CD14-positive monocyte (primary cell): ENCODE measurements around the gene ZNF385B. TPM values are rescaled to one million over a fixed set of nuclear protein-coding genes. Genes with fewer than 3 reads are reported as not detected.

Experiments used
- DNase-seq, 3 donors: peaks; one replicate each; pipeline ENCODE4 v3.0.0-alpha.2; 2011 to 2022
- H2AFZ ChIP-seq: 2 replicates; pipeline ENCODE4 v1.6.0; 2012; ENCODE audit warnings: mild to moderate bottlenecking, low read depth, low read length, inconsistent platforms; ENCODE audit not compliant: insufficient read depth, poor library complexity, severe bottlenecking
- H3K27ac ChIP-seq, 2 donors: 1 replicate in 1 of 2; 2 replicates in 1 of 2; pipeline ENCODE4 v1.5.1; 2012 to 2013; ENCODE audit warnings: low read length in 2 of 2, control low read depth in 1 of 2, inconsistent platforms in 1 of 2, low read depth in 1 of 2, mild to moderate bottlenecking in 1 of 2
- H3K27me3 ChIP-seq, 2 donors: one replicate each; pipeline versions ENCODE4 v1.6.0 to v1.6.1; 2011 to 2013; ENCODE audit warnings: low read length in 2 of 2; ENCODE audit not compliant: control insufficient read depth in 2 of 2, insufficient read depth in 2 of 2
- H3K36me3 ChIP-seq, 2 donors: replicated peaks in 1 of 2; 1 replicate in 1 of 2; 2 replicates in 1 of 2; pipeline versions ENCODE4 v1.5.1 to v1.6.1; 2012 to 2013; ENCODE audit warnings: low read length in 2 of 2, control low read depth in 1 of 2, inconsistent platforms in 1 of 2, mild to moderate bottlenecking in 1 of 2; ENCODE audit not compliant: insufficient read depth in 2 of 2, control insufficient read depth in 1 of 2
- H3K4me1 ChIP-seq, 2 donors: 1 replicate in 1 of 2; 2 replicates in 1 of 2; pipeline versions ENCODE4 v1.5.1 to v1.6.1; 2012 to 2013; ENCODE audit warnings: low read length in 2 of 2, control low read depth in 1 of 2, inconsistent platforms in 1 of 2, mild to moderate bottlenecking in 1 of 2, moderate library complexity in 1 of 2; ENCODE audit not compliant: insufficient read depth in 2 of 2, control insufficient read depth in 1 of 2
- H3K4me2 ChIP-seq: replicated peaks from 2 replicates; pipeline ENCODE3; 2012; ENCODE audit warnings: low read length, moderate library complexity, mild to moderate bottlenecking; ENCODE audit not compliant: poor library complexity, severe bottlenecking; ENCODE audit errors: extremely low read depth
- H3K4me3 ChIP-seq, 3 experiments: fragments of 200-600 bp in 1 of 3; sonication (generic) in 1 of 3; replicated peaks in 1 of 3; 1 replicate in 2 of 3; 2 replicates in 1 of 3; pipeline ENCODE4 v1.5.1; 2011 to 2013; ENCODE audit warnings: low read length in 3 of 3, mild to moderate bottlenecking in 3 of 3, control low read depth in 2 of 3, low read depth in 2 of 3, inconsistent platforms in 1 of 3, moderate library complexity in 1 of 3
- H3K79me2 ChIP-seq: 2 replicates; pipeline ENCODE4 v1.6.0; 2012; ENCODE audit warnings: mild to moderate bottlenecking, control low read depth, inconsistent platforms, low read length, moderate library complexity; ENCODE audit not compliant: insufficient read depth
- H3K9ac ChIP-seq: 2 replicates; pipeline ENCODE4 v1.6.0; 2017; ENCODE audit warnings: low read length, mild to moderate bottlenecking; ENCODE audit not compliant: insufficient read depth, poor library complexity, severe bottlenecking
- H3K9me3 ChIP-seq, 2 donors: replicated peaks in 1 of 2; 1 replicate in 1 of 2; 2 replicates in 1 of 2; pipeline versions ENCODE4 v1.5.1 to v1.6.1; 2012 to 2013; ENCODE audit warnings: low read length in 2 of 2, control low read depth in 1 of 2; ENCODE audit not compliant: control insufficient read depth in 1 of 2, insufficient read depth in 1 of 2
- H4K20me1 ChIP-seq: 2 replicates; pipeline ENCODE4 v1.6.0; 2012; ENCODE audit warnings: mild to moderate bottlenecking, low read length, control low read depth, moderate library complexity; ENCODE audit not compliant: insufficient read depth
- H3K27ac Mint-ChIP-seq, 7 donors: one replicate each; pipeline ENCODE4 v1.8.0; 2020; ENCODE audit warnings: mild to moderate bottlenecking in 7 of 7, mixed read lengths in 7 of 7, moderate library complexity in 6 of 7, inconsistent platforms in 2 of 7
- H3K27me3 Mint-ChIP-seq, 3 donors: one replicate each; pipeline ENCODE4 v1.8.0; 2021 to 2022; ENCODE audit warnings: low read depth in 3 of 3, mild to moderate bottlenecking in 3 of 3, mixed read lengths in 3 of 3, moderate library complexity in 3 of 3, inconsistent platforms in 1 of 3
- H3K36me3 Mint-ChIP-seq, 2 donors: one replicate each; pipeline ENCODE4 v1.8.0; 2020; ENCODE audit warnings: mixed read lengths in 2 of 2, inconsistent platforms in 1 of 2, mild to moderate bottlenecking in 1 of 2
- H3K4me1 Mint-ChIP-seq: one replicate; pipeline ENCODE4 v1.8.0; 2020; ENCODE audit warnings: mild to moderate bottlenecking, mixed read lengths
- H3K4me3 Mint-ChIP-seq, 2 donors: one replicate each; pipeline ENCODE4 v1.8.0; 2020; ENCODE audit warnings: mild to moderate bottlenecking in 2 of 2, mixed read lengths in 2 of 2, moderate library complexity in 1 of 2
- H3K9me3 Mint-ChIP-seq, 7 donors: one replicate each; pipeline ENCODE4 v1.8.0; 2020 to 2022; ENCODE audit warnings: mixed read lengths in 7 of 7, mild to moderate bottlenecking in 6 of 7, moderate library complexity in 6 of 7, inconsistent platforms in 2 of 7
- CTCF ChIP-seq: fragments of 200-600 bp; IDR thresholded peaks from one replicate; pipeline ENCODE4 v1.8.0; 2022; ENCODE audit warnings: antibody characterized with exemption, mild to moderate bottlenecking
- WGBS: methylation state at CpG from one replicate; pipeline ENCODE4 v1.1.5; 2013; ENCODE audit warnings: missing lambda C conversion rate; ENCODE audit not compliant: insufficient coverage; 5-methylcytosine and 5-hydroxymethylcytosine counted together
- intact Hi-C, 2 donors: fragments of 100-400 bp; cut with micrococcal nuclease; formaldehyde crosslinking; loops; one replicate each; pipeline versions ENCODE4 v1.15.0 to v1.15.1; 2023
- polyA plus RNA-seq, 3 donors: library from polyadenylated mRNA; depleted of rRNA in 1 of 3; unstranded in 2 of 3; stranded (reverse) in 1 of 3; fragments of 300-500 nt in 2 of 3; fragments of >200 nt in 1 of 3; fragmentation: Illumina TruSeq in 2 of 3; gene quantifications; 1 replicate in 2 of 3; 2 replicates in 1 of 3; pipeline ENCODE4 v1.2.3, GENCODE V29; 2012 to 2021

The ZNF385B gene
- polyA plus RNA-seq, 3 donors: not detected

GRCh38 chr2:179512281-179513035 is 349.0 kb downstream of the ZNF385B start:
- Mint-ChIP-seq H3K27me3 (no peaks in the 10 kb centered on the region), H3K27ac (no peak overlapping the region), H3K4me1 (no peaks in the 10 kb centered on the region), H3K4me3 (no peak overlapping the region), H3K9me3 (peaks cover 0 to 3% (median 0%) of the 10 kb centered on the region in 7 donors), H3K36me3 (no peaks in the 10 kb centered on the region)
- Histone ChIP-seq H3K9ac (no peak overlapping the region), H3K4me1 (no peaks in the 10 kb centered on the region), H4K20me1 (no peaks in the 10 kb centered on the region), H2AFZ (no peak overlapping the region), H3K9me3 (peaks cover 0 to 2% of the 10 kb centered on the region in 2 donors), H3K27me3 (no peaks in the 10 kb centered on the region), H3K27ac (no peak overlapping the region), H3K4me2 (no peak overlapping the region), H3K36me3 (no peaks in the 10 kb centered on the region), H3K79me2 (no peaks in the 10 kb centered on the region), H3K4me3 (no peak overlapping the region)
- intact Hi-C loops: no loop called here
- TF ChIP-seq CTCF: no peak
- no peak for DNase-seq
- no CpG with 5 or more reads among the region's 1 CpG for WGBS

DNA sequence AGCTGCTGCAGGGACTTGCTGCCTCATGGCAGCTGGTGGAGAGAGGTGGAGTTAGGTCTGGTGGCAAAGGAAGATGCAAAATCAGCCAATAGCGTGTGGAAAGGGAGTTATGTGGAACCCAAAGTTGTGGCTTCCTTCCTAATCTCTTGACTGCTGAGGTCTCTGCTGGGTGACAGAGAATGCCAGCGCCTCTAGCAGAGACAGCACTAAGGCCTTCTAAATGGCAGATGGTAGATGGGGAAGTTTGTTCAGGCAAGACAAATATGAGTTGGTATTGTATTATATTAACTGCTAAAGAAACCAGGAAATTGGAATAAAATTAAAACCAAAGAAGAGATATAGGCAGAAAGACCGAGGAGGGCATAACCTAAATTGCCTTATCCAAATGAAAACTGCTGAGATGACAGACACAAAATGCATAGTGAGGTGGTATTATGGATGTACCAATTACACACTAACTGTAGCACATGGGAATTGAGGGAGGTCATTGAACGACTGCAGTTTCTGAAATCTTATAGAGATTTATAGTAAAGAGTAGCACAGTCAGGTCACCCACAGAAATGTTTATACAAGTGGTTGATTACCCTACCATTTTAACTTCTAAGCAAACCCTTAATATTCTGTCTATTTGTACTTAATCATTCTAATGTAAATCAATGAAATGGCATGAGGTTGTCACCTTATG is 350.2 kb downstream of the ZNF385B start:
- Histone ChIP-seq H2AFZ (no peak overlapping the region), H3K4me1 (no peaks in the 10 kb centered on the region), H3K9me3 (peaks cover 0 to 2% of the 10 kb centered on the region in 2 donors), H3K36me3 (no peaks in the 10 kb centered on the region), H3K4me3 (no peak overlapping the region), H3K9ac (no peak overlapping the region), H3K27ac (no peak overlapping the region), H4K20me1 (no peaks in the 10 kb centered on the region), H3K4me2 (no peak overlapping the region), H3K79me2 (no peaks in the 10 kb centered on the region), H3K27me3 (no peaks in the 10 kb centered on the region)
- intact Hi-C loops: no loop called here
- Mint-ChIP-seq H3K4me1 (no peaks in the 10 kb centered on the region), H3K36me3 (no peaks in the 10 kb centered on the region), H3K27ac (no peak overlapping the region), H3K27me3 (no peaks in the 10 kb centered on the region), H3K4me3 (no peak overlapping the region), H3K9me3 (peaks cover 0 to 3% (median 0%) of the 10 kb centered on the region in 7 donors)
- TF ChIP-seq CTCF: no peak
- no peak for DNase-seq
- 85% methylated on average over 2 of the region's 4 CpGs for WGBS
